K562 (cell line): ENCODE data around the gene ALDH16A1. TPM values are rescaled to one million over a fixed set of nuclear protein-coding genes. Genes with fewer than 3 reads are reported as not detected.

ENCODE experiments used
- CREM ChIP-seq: IDR thresholded peaks from 2 replicates; pipeline ENCODE4 v1.6.1; 2014; ENCODE audit warnings: antibody characterized with exemption, low read depth
- DACH1 ChIP-seq: fragments of 450-650 bp; IDR thresholded peaks from 2 replicates; pipeline ENCODE4 v1.6.1; 2018; ENCODE audit not compliant: partially characterized antibody
- FOXM1 ChIP-seq, 2 experiments: fragments of 450-650 bp in 1 of 2; sonication (generic) in 1 of 2; formaldehyde crosslinking in 1 of 2; IDR thresholded peaks; 2 replicates each; pipeline versions ENCODE4 v1.6.1 to v1.9.0; 2017 to 2022; ENCODE audit warnings: low read depth in 2 of 2, mild to moderate bottlenecking in 2 of 2, missing genetic modification reagents in 1 of 2, moderate library complexity in 1 of 2
- NFATC3 ChIP-seq: fragments of 450-650 bp; IDR thresholded peaks from 2 replicates; pipeline ENCODE4 v1.6.1; 2017; ENCODE audit warnings: mild to moderate bottlenecking
- PHB2 ChIP-seq: fragments of 450-650 bp; IDR thresholded peaks from 2 replicates; pipeline ENCODE4 v1.6.1; 2017; ENCODE audit warnings: low read depth
- PHTF2 ChIP-seq: fragments of 250-450 bp; sonication (Bioruptor Pico); IDR thresholded peaks from 2 replicates; pipeline ENCODE4 v1.5.0; 2021; ENCODE audit warnings: mild to moderate bottlenecking
- PTTG1 ChIP-seq: fragments of 450-650 bp; IDR thresholded peaks from 2 replicates; pipeline ENCODE4 v1.6.1; 2016; ENCODE audit warnings: low read depth, mild to moderate bottlenecking, missing genetic modification characterization, missing compliant biosample characterization
- RFX7 ChIP-seq: fragments of 250-450 bp; sonication (Bioruptor Pico); IDR thresholded peaks from 2 replicates; pipeline ENCODE4 v1.5.1; 2021; ENCODE audit warnings: mild to moderate bottlenecking
- SMARCA4 ChIP-seq: fragments of 450-650 bp; IDR thresholded peaks from 2 replicates; pipeline ENCODE4 v1.6.1; 2016
- TEAD2 ChIP-seq: fragments of 450-650 bp; IDR thresholded peaks from 2 replicates; pipeline ENCODE4 v1.6.1; 2016; ENCODE audit warnings: missing genetic modification characterization, control low read depth, missing compliant biosample characterization
- ZNF197 ChIP-seq: fragments of 200-800 bp; sonication (Bioruptor generic); IDR thresholded peaks from 2 replicates; pipeline ENCODE4 v1.6.1; 2016; ENCODE audit warnings: low read depth, missing genetic modification characterization, missing compliant biosample characterization
- ZNF384 ChIP-seq: IDR thresholded peaks from 2 replicates; pipeline ENCODE4 v1.6.1; 2012; ENCODE audit warnings: low read depth, low read length, improper control_type of control experiment
- ZNF77 ChIP-seq: fragments of 250-450 bp; sonication (Bioruptor Pico); IDR thresholded peaks from 2 replicates; pipeline ENCODE4 v1.5.0; 2020
- ZZZ3 ChIP-seq: fragments of 450-650 bp; IDR thresholded peaks from 2 replicates; pipeline ENCODE4 v1.6.1; 2016; ENCODE audit warnings: antibody characterized with exemption, mild to moderate bottlenecking, moderate library complexity
- polyA plus RNA-seq, 8 experiments: library from polyadenylated mRNA; depleted of rRNA in 4 of 8; stranded (reverse) in 5 of 8; unstranded in 3 of 8; fragments of >200 nt; fragmentation: Nextera tagmentation in 2 of 8; fragmentation: Illumina TruSeq in 1 of 8; extraction: Ambion mirVana in 2 of 8; extraction: Trizol in 1 of 8; gene quantifications; 2 replicates each; pipeline versions ENCODE4 v1.2.1 to v1.2.3, GENCODE V29; 2011 to 2014; ENCODE audit warnings: inconsistent platforms in 1 of 8, missing spikeins in 1 of 8
- total RNA-seq, 7 experiments: library from RNA; depleted of rRNA in 6 of 7; stranded (reverse); fragments of >200 nt in 6 of 7; fragmentation: Illumina TruSeq in 2 of 7; extraction: Trizol in 2 of 7; gene quantifications; 2 replicates each; pipeline versions ENCODE4 v1.2.1 to v1.2.3, GENCODE V29; 2011 to 2021; ENCODE audit warnings: low replicate concordance in 1 of 7
- TF ChIP-seq, protein P1 (sequence below): fragments of 450-650 bp; IDR thresholded peaks from 2 replicates; pipeline ENCODE4 v1.6.1; 2018; ENCODE audit warnings: mild to moderate bottlenecking, low read depth; ENCODE audit not compliant: partially characterized antibody
- TF ChIP-seq, protein P2 (sequence below): sonication (generic); formaldehyde crosslinking; IDR thresholded peaks from 2 replicates; pipeline ENCODE4 v1.8.0; 2022; ENCODE audit warnings: missing genetic modification reagents, mild to moderate bottlenecking, borderline replicate concordance
- TF ChIP-seq, protein P3 (sequence below): fragments of 250-450 bp; sonication (Bioruptor Pico); IDR thresholded peaks from 2 replicates; pipeline ENCODE4 v1.4.0; 2020
- TF ChIP-seq, protein P4 (sequence below), 2 experiments: fragments of 450-650 bp in 1 of 2; sonication (generic) in 1 of 2; formaldehyde crosslinking; conservative IDR thresholded peaks; 2 replicates each; pipeline versions ENCODE4 v1.4.0 to v1.8.1; 2020 to 2022; ENCODE audit warnings: mild to moderate bottlenecking in 1 of 2, missing genetic modification reagents in 1 of 2

Gene ALDH16A1
- total and polyA plus RNA-seq, 9 of the 15 experiments (the other 6 are each of a cell fraction or from before 2014, with no cell fraction given), result 2.2 to 52.2 (median 7.6) TPM

DNA sequence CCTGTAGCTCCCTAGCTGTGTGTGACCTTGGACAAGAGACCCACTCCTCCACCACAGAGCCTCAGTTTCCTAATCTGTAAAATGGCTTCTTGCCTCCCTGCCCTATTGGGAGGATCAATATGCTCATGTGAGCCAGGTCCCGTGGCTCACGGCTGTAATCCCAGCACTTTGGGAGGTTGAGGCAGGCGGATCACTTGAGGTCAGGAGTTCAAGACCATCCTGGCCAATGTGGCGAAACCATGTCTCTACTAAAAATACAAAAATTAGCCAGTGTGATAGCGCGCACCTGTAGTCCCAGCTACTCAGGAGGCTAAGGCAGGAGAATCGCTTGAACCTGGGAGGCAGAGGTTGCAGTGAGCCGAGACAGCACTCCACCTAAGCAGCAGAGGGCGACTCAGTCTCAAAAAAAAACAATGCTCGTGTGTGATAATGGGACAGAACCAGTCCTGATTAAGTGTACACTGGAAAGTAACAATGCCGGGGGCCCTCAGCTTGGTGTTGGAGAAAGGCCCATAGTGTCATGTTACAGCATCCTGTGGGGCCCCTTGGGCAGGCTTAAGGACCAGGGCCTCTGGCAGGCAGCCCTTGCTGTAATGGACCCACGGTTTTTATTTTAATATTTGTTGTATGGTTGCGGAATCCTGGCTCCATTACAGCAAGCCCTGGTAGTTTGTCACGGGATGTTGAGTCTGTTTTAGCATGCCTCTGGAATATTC is 50.0 kb downstream of the ALDH16A1 start (continued):
- TF ChIP-seq CREM, result peak; percentile 21; the same call in 1 of the 2 replicates
- no peak for TF ChIP-seq SMARCA4
- no peak for TF ChIP-seq ZNF77 (CRISPR knock-in tag)
- no peak for TF ChIP-seq PHB2
- TF ChIP-seq PHTF2 (CRISPR knock-in tag), result no peak
- TF ChIP-seq NFATC3, result no peak
- TF ChIP-seq, protein P1, sequence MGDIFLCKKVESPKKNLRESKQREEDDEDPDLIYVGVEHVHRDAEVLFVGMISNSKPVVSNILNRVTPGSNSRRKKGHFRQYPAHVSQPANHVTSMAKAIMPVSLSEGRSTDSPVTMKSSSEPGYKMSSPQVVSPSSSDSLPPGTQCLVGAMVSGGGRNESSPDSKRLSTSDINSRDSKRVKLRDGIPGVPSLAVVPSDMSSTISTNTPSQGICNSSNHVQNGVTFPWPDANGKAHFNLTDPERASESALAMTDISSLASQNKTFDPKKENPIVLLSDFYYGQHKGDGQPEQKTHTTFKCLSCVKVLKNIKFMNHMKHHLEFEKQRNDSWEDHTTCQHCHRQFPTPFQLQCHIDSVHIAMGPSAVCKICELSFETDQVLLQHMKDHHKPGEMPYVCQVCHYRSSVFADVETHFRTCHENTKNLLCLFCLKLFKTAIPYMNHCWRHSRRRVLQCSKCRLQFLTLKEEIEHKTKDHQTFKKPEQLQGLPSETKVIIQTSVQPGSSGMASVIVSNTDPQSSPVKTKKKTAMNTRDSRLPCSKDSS, result no peak
- TF ChIP-seq, protein P2, sequence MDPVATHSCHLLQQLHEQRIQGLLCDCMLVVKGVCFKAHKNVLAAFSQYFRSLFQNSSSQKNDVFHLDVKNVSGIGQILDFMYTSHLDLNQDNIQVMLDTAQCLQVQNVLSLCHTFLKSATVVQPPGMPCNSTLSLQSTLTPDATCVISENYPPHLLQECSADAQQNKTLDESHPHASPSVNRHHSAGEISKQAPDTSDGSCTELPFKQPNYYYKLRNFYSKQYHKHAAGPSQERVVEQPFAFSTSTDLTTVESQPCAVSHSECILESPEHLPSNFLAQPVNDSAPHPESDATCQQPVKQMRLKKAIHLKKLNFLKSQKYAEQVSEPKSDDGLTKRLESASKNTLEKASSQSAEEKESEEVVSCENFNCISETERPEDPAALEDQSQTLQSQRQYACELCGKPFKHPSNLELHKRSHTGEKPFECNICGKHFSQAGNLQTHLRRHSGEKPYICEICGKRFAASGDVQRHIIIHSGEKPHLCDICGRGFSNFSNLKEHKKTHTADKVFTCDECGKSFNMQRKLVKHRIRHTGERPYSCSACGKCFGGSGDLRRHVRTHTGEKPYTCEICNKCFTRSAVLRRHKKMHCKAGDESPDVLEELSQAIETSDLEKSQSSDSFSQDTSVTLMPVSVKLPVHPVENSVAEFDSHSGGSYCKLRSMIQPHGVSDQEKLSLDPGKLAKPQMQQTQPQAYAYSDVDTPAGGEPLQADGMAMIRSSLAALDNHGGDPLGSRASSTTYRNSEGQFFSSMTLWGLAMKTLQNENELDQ (CRISPR knock-in tag), result no peak
- TF ChIP-seq FOXM1 (IDR thresholded peaks at IDR 0.05; ENCODE audit: low read depth), result no peak
- no peak for TF ChIP-seq FOXM1 (CRISPR knock-in tag; IDR thresholded peaks at IDR 0.05; ENCODE audit: low read depth)
- TF ChIP-seq DACH1, result no peak
- no peak for TF ChIP-seq PTTG1 (tag)
- TF ChIP-seq, protein P3, sequence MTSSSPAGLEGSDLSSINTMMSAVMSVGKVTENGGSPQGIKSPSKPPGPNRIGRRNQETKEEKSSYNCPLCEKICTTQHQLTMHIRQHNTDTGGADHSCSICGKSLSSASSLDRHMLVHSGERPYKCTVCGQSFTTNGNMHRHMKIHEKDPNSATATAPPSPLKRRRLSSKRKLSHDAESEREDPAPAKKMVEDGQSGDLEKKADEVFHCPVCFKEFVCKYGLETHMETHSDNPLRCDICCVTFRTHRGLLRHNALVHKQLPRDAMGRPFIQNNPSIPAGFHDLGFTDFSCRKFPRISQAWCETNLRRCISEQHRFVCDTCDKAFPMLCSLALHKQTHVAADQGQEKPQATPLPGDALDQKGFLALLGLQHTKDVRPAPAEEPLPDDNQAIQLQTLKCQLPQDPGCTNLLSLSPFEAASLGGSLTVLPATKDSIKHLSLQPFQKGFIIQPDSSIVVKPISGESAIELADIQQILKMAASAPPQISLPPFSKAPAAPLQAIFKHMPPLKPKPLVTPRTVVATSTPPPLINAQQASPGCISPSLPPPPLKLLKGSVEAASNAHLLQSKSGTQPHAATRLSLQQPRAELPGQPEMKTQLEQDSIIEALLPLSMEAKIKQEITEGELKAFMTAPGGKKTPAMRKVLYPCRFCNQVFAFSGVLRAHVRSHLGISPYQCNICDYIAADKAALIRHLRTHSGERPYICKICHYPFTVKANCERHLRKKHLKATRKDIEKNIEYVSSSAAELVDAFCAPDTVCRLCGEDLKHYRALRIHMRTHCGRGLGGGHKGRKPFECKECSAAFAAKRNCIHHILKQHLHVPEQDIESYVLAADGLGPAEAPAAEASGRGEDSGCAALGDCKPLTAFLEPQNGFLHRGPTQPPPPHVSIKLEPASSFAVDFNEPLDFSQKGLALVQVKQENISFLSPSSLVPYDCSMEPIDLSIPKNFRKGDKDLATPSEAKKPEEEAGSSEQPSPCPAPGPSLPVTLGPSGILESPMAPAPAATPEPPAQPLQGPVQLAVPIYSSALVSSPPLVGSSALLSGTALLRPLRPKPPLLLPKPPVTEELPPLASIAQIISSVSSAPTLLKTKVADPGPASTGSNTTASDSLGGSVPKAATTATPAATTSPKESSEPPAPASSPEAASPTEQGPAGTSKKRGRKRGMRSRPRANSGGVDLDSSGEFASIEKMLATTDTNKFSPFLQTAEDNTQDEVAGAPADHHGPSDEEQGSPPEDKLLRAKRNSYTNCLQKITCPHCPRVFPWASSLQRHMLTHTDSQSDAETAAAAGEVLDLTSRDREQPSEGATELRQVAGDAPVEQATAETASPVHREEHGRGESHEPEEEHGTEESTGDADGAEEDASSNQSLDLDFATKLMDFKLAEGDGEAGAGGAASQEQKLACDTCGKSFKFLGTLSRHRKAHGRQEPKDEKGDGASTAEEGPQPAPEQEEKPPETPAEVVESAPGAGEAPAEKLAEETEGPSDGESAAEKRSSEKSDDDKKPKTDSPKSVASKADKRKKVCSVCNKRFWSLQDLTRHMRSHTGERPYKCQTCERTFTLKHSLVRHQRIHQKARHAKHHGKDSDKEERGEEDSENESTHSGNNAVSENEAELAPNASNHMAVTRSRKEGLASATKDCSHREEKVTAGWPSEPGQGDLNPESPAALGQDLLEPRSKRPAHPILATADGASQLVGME (CRISPR knock-in tag), result no peak
- TF ChIP-seq, protein P4, sequence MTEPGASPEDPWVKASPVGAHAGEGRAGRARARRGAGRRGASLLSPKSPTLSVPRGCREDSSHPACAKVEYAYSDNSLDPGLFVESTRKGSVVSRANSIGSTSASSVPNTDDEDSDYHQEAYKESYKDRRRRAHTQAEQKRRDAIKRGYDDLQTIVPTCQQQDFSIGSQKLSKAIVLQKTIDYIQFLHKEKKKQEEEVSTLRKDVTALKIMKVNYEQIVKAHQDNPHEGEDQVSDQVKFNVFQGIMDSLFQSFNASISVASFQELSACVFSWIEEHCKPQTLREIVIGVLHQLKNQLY (CRISPR knock-in tag; conservative IDR thresholded peaks at IDR 0.05), result no peak
- TF ChIP-seq RFX7, result no peak
- no peak for TF ChIP-seq ZNF197 (CRISPR knock-in tag)
- no peak for TF ChIP-seq TEAD2 (tag)
- TF ChIP-seq ZNF384, result peak; percentile 57
- no peak for TF ChIP-seq ZZZ3
